ENCODE data around the gene IFNA2.

IFNA2 gene

GRCh38 chr9:21412107-21412506, 26.9 kb upstream of the IFNA2 start:
- Histone ChIP-seq H3K4me1 (ENCODE audit: control insufficient read depth, insufficient read depth, low read length, poor library complexity, severe bottlenecking) (peaks cover 3% of the 10 kb centered on the region), H3K9me3 (ENCODE audit: control insufficient read depth, low read length) (no peaks in the 10 kb centered on the region), H3K4me3 (ENCODE audit: extremely low read depth, insufficient read depth, low read length, poor library complexity, severe bottlenecking) (no peak overlapping the region), H3K27ac (ENCODE audit: low read depth, low read length, severe bottlenecking) (no peak overlapping the region), H3K36me3 (ENCODE audit: control insufficient read depth, insufficient read depth, low read length) (no peaks in the 10 kb centered on the region)

GRCh38 chr9:21408817-21409216, 23.6 kb upstream of the IFNA2 start, which contains the start of gene IFNA8:
Gene IFNA8 (plus strand): TSS chr9:21409117. CDS start chr9:21409177, 60 bp downstream.
- WGBS, 2 experiments (ENCODE audit: insufficient coverage in 2 of 2) = 80 to 100% methylated on average over 1 of the region's 1 CpG
- Histone ChIP-seq H3K36me3 (ENCODE audit: control insufficient read depth, insufficient read depth, low read length) (no peaks in the 10 kb centered on the region), H3K4me3 (ENCODE audit: extremely low read depth, insufficient read depth, low read length, poor library complexity, severe bottlenecking) (no peak within 1 kb of the TSS), H3K27ac (ENCODE audit: low read depth, low read length, severe bottlenecking) (no peak within 1 kb of the TSS), H3K9me3 (ENCODE audit: control insufficient read depth, low read length) (no peaks in the 10 kb centered on the region), H3K4me1 (ENCODE audit: control insufficient read depth, insufficient read depth, low read length, poor library complexity, severe bottlenecking) (peaks cover 3% of the 10 kb centered on the region)

- no peak overlapping the region for H3K27ac ChIP-seq (ENCODE audit: low read depth, low read length, severe bottlenecking)
- 82 to 100% methylated on average over 2 to 3 of the region's 3 CpGs for WGBS, 2 experiments (ENCODE audit: insufficient coverage in 2 of 2)
- no peaks in the 10 kb centered on the region for H3K9me3 ChIP-seq (ENCODE audit: control insufficient read depth, low read length)
- H3K4me3 ChIP-seq (ENCODE audit: extremely low read depth, insufficient read depth, low read length, poor library complexity, severe bottlenecking) = no peak overlapping the region
- H3K4me1 ChIP-seq (ENCODE audit: control insufficient read depth, insufficient read depth, low read length, poor library complexity, severe bottlenecking) = peaks cover 6% of the 10 kb centered on the region
- no peaks in the 10 kb centered on the region for H3K36me3 ChIP-seq (ENCODE audit: control insufficient read depth, insufficient read depth, low read length)
Observed at GRCh38 chr9:21404146-21404545, 18.9 kb upstream of the IFNA2 start.

GRCh38 chr9:21402386-21403251, 17.4 kb upstream of the IFNA2 start:
- no peaks in the 10 kb centered on the region for H3K9me3 ChIP-seq (ENCODE audit: control insufficient read depth, low read length)
- H3K4me1 ChIP-seq (ENCODE audit: control insufficient read depth, insufficient read depth, low read length, poor library complexity, severe bottlenecking) = peaks cover 6% of the 10 kb centered on the region
- no peaks in the 10 kb centered on the region for H3K36me3 ChIP-seq (ENCODE audit: control insufficient read depth, insufficient read depth, low read length)
- H3K4me3 ChIP-seq (ENCODE audit: extremely low read depth, insufficient read depth, low read length, poor library complexity, severe bottlenecking) = peak overlapping the region; percentile 41
- no peak overlapping the region for H3K27ac ChIP-seq (ENCODE audit: low read depth, low read length, severe bottlenecking)
- 2% methylated on average over 45 to 48 of the region's 53 CpGs for WGBS, 2 experiments (ENCODE audit: insufficient coverage in 2 of 2)

- no peak overlapping the region for H3K4me3 ChIP-seq (ENCODE audit: extremely low read depth, insufficient read depth, low read length, poor library complexity, severe bottlenecking)
- H3K4me1 ChIP-seq (ENCODE audit: control insufficient read depth, insufficient read depth, low read length, poor library complexity, severe bottlenecking) = peaks cover 6% of the 10 kb centered on the region
- 60 to 84% methylated on average over 1 to 3 of the region's 3 CpGs for WGBS, 2 experiments (ENCODE audit: insufficient coverage in 2 of 2)
- H3K27ac ChIP-seq (ENCODE audit: low read depth, low read length, severe bottlenecking) = no peak overlapping the region
- H3K36me3 ChIP-seq (ENCODE audit: control insufficient read depth, insufficient read depth, low read length) = no peaks in the 10 kb centered on the region
- H3K9me3 ChIP-seq (ENCODE audit: control insufficient read depth, low read length) = no peaks in the 10 kb centered on the region
Observed at GRCh38 chr9:21399956-21400355, 14.8 kb upstream of the IFNA2 start.

GRCh38 chr9:21398955-21399489, 13.8 kb upstream of the IFNA2 start:
- peaks cover 6% of the 10 kb centered on the region for H3K4me1 ChIP-seq (ENCODE audit: control insufficient read depth, insufficient read depth, low read length, poor library complexity, severe bottlenecking)
- H3K9me3 ChIP-seq (ENCODE audit: control insufficient read depth, low read length) = no peaks in the 10 kb centered on the region
- no peak overlapping the region for H3K4me3 ChIP-seq (ENCODE audit: extremely low read depth, insufficient read depth, low read length, poor library complexity, severe bottlenecking)
- WGBS, 2 experiments (ENCODE audit: insufficient coverage in 2 of 2) = 88 to 93% methylated on average over 1 of the region's 5 CpGs
- H3K27ac ChIP-seq (ENCODE audit: low read depth, low read length, severe bottlenecking) = no peak overlapping the region
- no peaks in the 10 kb centered on the region for H3K36me3 ChIP-seq (ENCODE audit: control insufficient read depth, insufficient read depth, low read length)

- Histone ChIP-seq H3K9me3 (ENCODE audit: control insufficient read depth, low read length) (no peaks in the 10 kb centered on the region), H3K36me3 (ENCODE audit: control insufficient read depth, insufficient read depth, low read length) (no peaks in the 10 kb centered on the region), H3K4me1 (ENCODE audit: control insufficient read depth, insufficient read depth, low read length, poor library complexity, severe bottlenecking) (no peaks in the 10 kb centered on the region), H3K4me3 (ENCODE audit: extremely low read depth, insufficient read depth, low read length, poor library complexity, severe bottlenecking) (peak overlapping the region; percentile 42), H3K27ac (ENCODE audit: low read depth, low read length, severe bottlenecking) (no peak overlapping the region)
- WGBS, 2 experiments (ENCODE audit: insufficient coverage in 2 of 2) = 6 to 7% methylated on average over 29 to 32 of the region's 40 CpGs
Observed at GRCh38 chr9:21395778-21396717, 10.8 kb upstream of the IFNA2 start.

GRCh38 chr9:21392270-21392669, 7.1 kb upstream of the IFNA2 start:
- 90% methylated on average over 5 to 6 of the region's 6 CpGs for WGBS, 2 experiments (ENCODE audit: insufficient coverage in 2 of 2)
- Histone ChIP-seq H3K27ac (ENCODE audit: low read depth, low read length, severe bottlenecking) (no peak overlapping the region), H3K4me1 (ENCODE audit: control insufficient read depth, insufficient read depth, low read length, poor library complexity, severe bottlenecking) (no peaks in the 10 kb centered on the region), H3K36me3 (ENCODE audit: control insufficient read depth, insufficient read depth, low read length) (no peaks in the 10 kb centered on the region), H3K4me3 (ENCODE audit: extremely low read depth, insufficient read depth, low read length, poor library complexity, severe bottlenecking) (no peak overlapping the region), H3K9me3 (ENCODE audit: control insufficient read depth, low read length) (no peaks in the 10 kb centered on the region)

- Histone ChIP-seq H3K36me3 (ENCODE audit: control insufficient read depth, insufficient read depth, low read length) (no peaks in the 10 kb centered on the region), H3K4me3 (ENCODE audit: extremely low read depth, insufficient read depth, low read length, poor library complexity, severe bottlenecking) (no peak overlapping the region), H3K27ac (ENCODE audit: low read depth, low read length, severe bottlenecking) (no peak overlapping the region), H3K9me3 (ENCODE audit: control insufficient read depth, low read length) (no peaks in the 10 kb centered on the region), H3K4me1 (ENCODE audit: control insufficient read depth, insufficient read depth, low read length, poor library complexity, severe bottlenecking) (no peaks in the 10 kb centered on the region)
- WGBS, 2 experiments (ENCODE audit: insufficient coverage in 2 of 2) = 88 to 91% methylated on average over 3 of the region's 4 CpGs
Observed at GRCh38 chr9:21383627-21384026, 1.6 kb downstream of the IFNA2 start.

- no peaks in the 10 kb centered on the region for H3K36me3 ChIP-seq (ENCODE audit: control insufficient read depth, insufficient read depth, low read length)
- H3K27ac ChIP-seq (ENCODE audit: low read depth, low read length, severe bottlenecking) = no peak overlapping the region
- WGBS, 2 experiments (ENCODE audit: insufficient coverage in 2 of 2) = 40 to 52% methylated on average over 1 to 2 of the region's 5 CpGs
- H3K4me1 ChIP-seq (ENCODE audit: control insufficient read depth, insufficient read depth, low read length, poor library complexity, severe bottlenecking) = no peaks in the 10 kb centered on the region
- H3K9me3 ChIP-seq (ENCODE audit: control insufficient read depth, low read length) = no peaks in the 10 kb centered on the region
- H3K4me3 ChIP-seq (ENCODE audit: extremely low read depth, insufficient read depth, low read length, poor library complexity, severe bottlenecking) = no peak overlapping the region
Observed at GRCh38 chr9:21381448-21382339, 3.5 kb downstream of the IFNA2 start.
